Nucleus accumbens (tissue), 56 donors: Measurements from ENCODE around the gene SLC25A10.
"Not testable (repeated sequence)": the region's sequence is repeated elsewhere in the genome, so short reads cannot be mapped to it uniquely, and the experiment has no call there.

ENCODE experiments used
- DNase-seq, 56 donors: peaks; one replicate each; lab custom pipeline; 2025; lab: John Stamatoyannopoulos, UW

Gene SLC25A10

GRCh38 chr17:81739593-81739992 lies 27.5 kb downstream of the SLC25A10 start:
- DNase-seq = not testable (repeated sequence)

GRCh38 chr17:81740395-81740961 lies 28.4 kb downstream of the SLC25A10 start:
- no peak for DNase-seq

GRCh38 chr17:81741049-81741593 lies 29.0 kb downstream of the SLC25A10 start:
- DNase-seq = no peak

- DNase-seq = no peak
These were observed 29.7 kb downstream of the SLC25A10 start for GRCh38 chr17:81741594-81742452.
